NCI-H69 (cell line): ENCODE data around the gene APPL1.

Experiments
- DNase-seq: peaks from one replicate; lab custom pipeline; 2025; lab: John Stamatoyannopoulos, UW

APPL1 gene

GRCh38 chr3:57227204-57227929 lies at the start of gene APPL1:
Gene APPL1, plus strand, starts transcription at chr3:57227729. Its CDS starts 155 bp downstream, at chr3:57227884.
- peak; percentile 93 for DNase-seq

- peak; percentile 13 for DNase-seq
Observed at GRCh38 chr3:57179580-57180410, 47.7 kb upstream of the APPL1 start.

- DNase-seq: no peak
Observed at GRCh38 chr3:57184526-57184925, 43.0 kb upstream of the APPL1 start.

GRCh38 chr3:57192028-57192427 lies 35.5 kb upstream of the APPL1 start:
- no peak for DNase-seq

GRCh38 chr3:57194641-57195040 lies 32.9 kb upstream of the APPL1 start:
- DNase-seq: no peak

GRCh38 chr3:57199895-57200297 lies 27.6 kb upstream of the APPL1 start, which contains the start of gene HESX1:
Gene HESX1, minus strand, starts transcription at chr3:57199978. Its CDS starts 60 bp downstream, at chr3:57199918.
- DNase-seq: no peak

GRCh38 chr3:57206423-57206822 lies 21.1 kb upstream of the APPL1 start:
- DNase-seq: no peak

GRCh38 chr3:57221883-57222282 lies 5.6 kb upstream of the APPL1 start:
- DNase-seq: peak; percentile 18

- no peak for DNase-seq
Observed at GRCh38 chr3:57224856-57225255, 2.7 kb upstream of the APPL1 start.

- DNase-seq: no peak
Observed at GRCh38 chr3:57226176-57226575, 1.4 kb upstream of the APPL1 start.

GRCh38 chr3:57227930-57228751 lies 612 bp downstream of the APPL1 start:
- DNase-seq: peak; percentile 46

- DNase-seq: no peak
Observed at GRCh38 chr3:57230006-57230405, 2.5 kb downstream of the APPL1 start.

- DNase-seq: no peak
Observed at GRCh38 chr3:57233799-57234198, 6.3 kb downstream of the APPL1 start.

- DNase-seq: no peak
Observed at GRCh38 chr3:57234613-57235575, 7.4 kb downstream of the APPL1 start.

- no peak for DNase-seq
Observed at GRCh38 chr3:57244946-57245345, 17.4 kb downstream of the APPL1 start.

- DNase-seq: no peak
Observed at GRCh38 chr3:57252404-57252803, 24.9 kb downstream of the APPL1 start.

- DNase-seq: no peak
Observed at GRCh38 chr3:57256844-57257243, 29.3 kb downstream of the APPL1 start.

- DNase-seq: no peak
Observed at GRCh38 chr3:57257678-57258077, 30.1 kb downstream of the APPL1 start.

- DNase-seq: no peak
Observed at GRCh38 chr3:57261119-57261518, 33.6 kb downstream of the APPL1 start.

- DNase-seq: no peak
Observed at GRCh38 chr3:57261929-57262328, 34.4 kb downstream of the APPL1 start.

GRCh38 chr3:57268416-57268815 lies 40.9 kb downstream of the APPL1 start:
- DNase-seq: no peak
